ENCODE data around the gene GTPBP2.

GRCh38 chr6:43665376-43665775, 36.3 kb upstream of the GTPBP2 start:
- TF ChIP-seq CTCF (IDR thresholded peaks at IDR 0.05; ENCODE audit: control extremely low read depth in 1 of 3, insufficient read depth in 1 of 3, low read depth in 1 of 3, low read length in 3 of 3) (no peak), SAP30 (IDR thresholded peaks at IDR 0.05; ENCODE audit: insufficient read depth, insufficient replicate concordance, low read length) (no peak), YY1 (IDR thresholded peaks at IDR 0.05; ENCODE audit: low read depth, low read length) (no peak)
